SK-N-SH (cell line): Measurements from ENCODE around the gene POLR2J. TPM values are rescaled to one million over a fixed set of nuclear protein-coding genes. Genes with fewer than 3 reads are reported as not detected.
"Not testable (repeated sequence)": the region's sequence is repeated elsewhere in the genome, so short reads cannot be mapped to it uniquely, and the experiment has no call there.

ENCODE experiments used
- CTCF ChIA-PET: fragments of 300-600, 350-600 bp; formaldehyde crosslinking; extraction: SDS; loops from one replicate; lab custom pipeline; 2021; lab: Yijun Ruan, JAX
- POLR2A ChIA-PET: fragments of 350-600 bp; sonication (Branson Sonifier 250); formaldehyde crosslinking; extraction: SDS; loops from one replicate; lab custom pipeline; 2020; ENCODE audit warnings: antibody characterized with exemption, inconsistent platforms; lab: Yijun Ruan, JAX
- DNase-seq: peaks from one replicate; pipeline ENCODE4 v3.0.0; 2012
- H2AFZ ChIP-seq: fragments of 200-600 bp; sonication (generic); 2 replicates; pipeline ENCODE4 v1.8.1; 2016; ENCODE audit warnings: antibody characterized with exemption, mild to moderate bottlenecking, low read depth
- H3F3A ChIP-seq: fragments of 200-600 bp; sonication (generic); replicated peaks from 2 replicates; pipeline ENCODE3; 2016; ENCODE audit warnings: antibody characterized with exemption, mild to moderate bottlenecking; ENCODE audit not compliant: insufficient read depth
- H3K27ac ChIP-seq, 2 experiments: fragments of 200-500 bp in 1 of 2; fragments of 200-600 bp in 1 of 2; sonication (Bioruptor generic) in 1 of 2; sonication (generic), shearing (Covaris generic) in 1 of 2; 2 replicates each; pipeline versions ENCODE4 v1.5.1 to v1.6.1; 2014 to 2016; ENCODE audit warnings: low read depth in 2 of 2, inconsistent platforms in 1 of 2, low read length in 1 of 2, mild to moderate bottlenecking in 1 of 2, mixed read lengths in 1 of 2
- H3K27me3 ChIP-seq: fragments of 200-600 bp; sonication (generic), shearing (Covaris generic); 2 replicates; pipeline ENCODE4 v1.6.1; 2016; ENCODE audit warnings: mixed run types; ENCODE audit not compliant: insufficient read depth
- H3K36me3 ChIP-seq, 2 experiments: fragments of 200-500 bp in 1 of 2; fragments of 200-600 bp in 1 of 2; sonication (Bioruptor generic) in 1 of 2; sonication (generic) in 1 of 2; replicated peaks in 1 of 2; 2 replicates each; pipeline versions ENCODE3 to v1.5.1; 2014 to 2016; ENCODE audit warnings: low read length in 1 of 2, mild to moderate bottlenecking in 1 of 2; ENCODE audit not compliant: insufficient read depth in 2 of 2, control insufficient read depth in 1 of 2
- H3K4me1 ChIP-seq, 2 experiments: fragments of 200-500 bp in 1 of 2; fragments of 200-600 bp in 1 of 2; sonication (Bioruptor generic) in 1 of 2; sonication (generic), shearing (Covaris generic) in 1 of 2; 2 replicates each; pipeline versions ENCODE4 v1.5.1 to v1.6.1; 2014 to 2016; ENCODE audit warnings: low read depth in 1 of 2, low read length in 1 of 2, mixed run types in 1 of 2; ENCODE audit not compliant: insufficient read depth in 2 of 2, control insufficient read depth in 1 of 2
- H3K4me2 ChIP-seq: fragments of 200-600 bp; sonication (generic), shearing (Covaris generic); 2 replicates; pipeline ENCODE4 v1.6.1; 2017; ENCODE audit warnings: mixed run types
- H3K4me3 ChIP-seq, 2 experiments: fragments of 200-500 bp in 1 of 2; fragments of 200-600 bp in 1 of 2; sonication (Bioruptor generic) in 1 of 2; sonication (generic), shearing (Covaris generic) in 1 of 2; 2 replicates each; pipeline versions ENCODE4 v1.5.1 to v1.8.1; 2014 to 2016; ENCODE audit warnings: low read depth in 2 of 2, inconsistent platforms in 1 of 2, low read length in 1 of 2, mild to moderate bottlenecking in 1 of 2, mixed read lengths in 1 of 2, moderate library complexity in 1 of 2
- H3K79me2 ChIP-seq: fragments of 200-600 bp; sonication (generic); 2 replicates; pipeline ENCODE4 v1.8.1; 2017; ENCODE audit warnings: mild to moderate bottlenecking; ENCODE audit not compliant: insufficient read depth
- H3K9ac ChIP-seq: fragments of 200-600 bp; sonication (generic); 2 replicates; pipeline ENCODE4 v1.6.1; 2017; ENCODE audit warnings: mixed run types
- H3K9me2 ChIP-seq: fragments of 200-600 bp; sonication (generic); 2 replicates; pipeline ENCODE4 v1.6.1; 2017; ENCODE audit warnings: mixed run types
- H3K9me3 ChIP-seq: fragments of 200-600 bp; sonication (generic); 2 replicates; pipeline ENCODE4 v1.6.1; 2017; ENCODE audit warnings: mixed run types, mild to moderate bottlenecking, moderate library complexity
- H4K20me1 ChIP-seq: fragments of 200-600 bp; sonication (generic); 2 replicates; pipeline ENCODE4 v1.6.1; 2017; ENCODE audit warnings: mild to moderate bottlenecking, mixed run types; ENCODE audit not compliant: insufficient read depth
- CHD2 ChIP-seq: fragments of 150-350 bp; IDR thresholded peaks from 2 replicates; pipeline ENCODE4 v1.6.1; 2018; ENCODE audit warnings: low read length; ENCODE audit not compliant: partially characterized antibody
- FOXJ3 ChIP-seq: sonication (generic); formaldehyde crosslinking; IDR thresholded peaks from 2 replicates; pipeline ENCODE4 v1.5.1; 2020; ENCODE audit warnings: mild to moderate bottlenecking, missing genetic modification reagents
- JUND ChIP-seq: IDR thresholded peaks from 2 replicates; pipeline ENCODE4 v1.4.0; 2012
- MXI1 ChIP-seq: IDR thresholded peaks from 2 replicates; pipeline ENCODE4 v1.6.1; 2012; ENCODE audit warnings: mild to moderate bottlenecking, low read depth, low read length, improper control_type of control experiment
- POLR2AphosphoS5 ChIP-seq: IDR thresholded peaks from 2 replicates; pipeline ENCODE4 v1.6.1; 2012; ENCODE audit warnings: low read depth, low read length
- RCOR1 ChIP-seq: fragments of 150-350 bp; IDR thresholded peaks from 2 replicates; pipeline ENCODE4 v1.6.1; 2017; ENCODE audit warnings: antibody characterized with exemption, low read length
- TCF12 ChIP-seq: IDR thresholded peaks from 2 replicates; pipeline ENCODE4 v1.4.0; 2012
- WGBS: methylation state at CpG from one replicate; pipeline ENCODE4 v1.1.6; 2017; ENCODE audit warnings: low lambda C conversion rate; 5-methylcytosine and 5-hydroxymethylcytosine counted together
- polyA plus RNA-seq, 3 experiments: library from polyadenylated mRNA; depleted of rRNA; stranded (reverse); fragments of >200 nt; gene quantifications; 2 replicates each; pipeline ENCODE4 v1.2.3, GENCODE V29; 2012
- TF ChIP-seq, protein P1 (sequence below): fragments of 150-350 bp; IDR thresholded peaks from 2 replicates; pipeline ENCODE4 v1.6.1; 2016; ENCODE audit warnings: mild to moderate bottlenecking, low read depth, low read length
- TF ChIP-seq, protein P2 (sequence below): fragments of 150-350 bp; IDR thresholded peaks from 2 replicates; pipeline ENCODE4 v1.6.1; 2017; ENCODE audit warnings: antibody characterized with exemption, low read length, low read depth, borderline replicate concordance
- TF ChIP-seq, protein P3 (sequence below): fragments of 200-600 bp; sonication (generic); IDR thresholded peaks from 2 replicates; pipeline ENCODE4 v1.6.1; 2017; ENCODE audit warnings: antibody characterized with exemption, mild to moderate bottlenecking, moderate library complexity

The POLR2J gene
- polyA plus RNA-seq, 1 of the 3 experiments (the other 2 are of a cell fraction) = 299 TPM

DNA sequence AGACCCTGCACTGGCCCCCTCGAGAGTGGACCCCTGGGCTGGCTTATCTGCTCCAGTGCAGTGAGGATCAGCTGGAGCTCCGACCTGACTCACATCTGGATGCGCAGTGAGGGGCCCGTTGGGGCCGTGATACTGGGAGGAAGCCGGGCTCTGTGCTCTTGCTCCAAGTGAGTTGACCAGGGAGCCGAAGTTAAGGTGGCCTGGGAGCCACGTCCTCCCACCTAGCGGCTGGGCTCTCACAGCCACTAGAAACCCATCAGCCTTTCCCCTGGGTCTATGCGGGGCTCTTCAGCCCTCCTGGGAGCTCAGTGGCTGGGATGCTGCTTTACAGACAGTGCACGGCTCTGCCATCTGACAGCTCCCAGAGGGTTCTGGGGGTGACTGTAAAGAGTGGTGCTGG, 23.1 kb downstream of the POLR2J start:
- Histone ChIP-seq H3K27ac (peak overlapping the region in 1 of 2 experiments; percentile 43; a peak in 1 of 4 replicates), H3K9ac (no peak overlapping the region), H2AFZ (no peak overlapping the region), H3K4me2 (no peak overlapping the region), H3K9me2 (no peaks in the 10 kb centered on the region), H3K4me3 (no peak overlapping the region), H3K27me3 (no peaks in the 10 kb centered on the region), H3K36me3 (peaks cover 9 to 19% of the 10 kb centered on the region in 2 experiments), H3K9me3 (no peaks in the 10 kb centered on the region), H3K79me2 (no peaks in the 10 kb centered on the region), H4K20me1 (0 out of 2 replicates have a peak, but pooled peaks cover 9% of the 10 kb centered on the region), H3F3A (peaks cover 22% of the 10 kb centered on the region), H3K4me1 (peaks cover 9 to 10% of the 10 kb centered on the region in 2 experiments; a peak in 3 of 4 replicates)
- DNase-seq = no peak
- CTCF ChIA-PET = interaction anchor here (1.4 to 2.0 kb wide), 3 partner anchors 10 to 176 kb away, joined by 4 to 19 read pairs (median 8); partner anchors contain the start of genes ALKBH4 and LRWD1
- no peak for TF ChIP-seq CHD2
- POLR2A ChIA-PET = interaction anchor here (0.6 to 2.6 kb wide), 3 partner anchors 9 to 1616 kb away, joined by 3 to 12 read pairs (median 3); partner anchors contain the start of genes ALKBH4 and LRWD1
- 89% methylated on average over 10 of the region's 11 CpGs for WGBS

DNA sequence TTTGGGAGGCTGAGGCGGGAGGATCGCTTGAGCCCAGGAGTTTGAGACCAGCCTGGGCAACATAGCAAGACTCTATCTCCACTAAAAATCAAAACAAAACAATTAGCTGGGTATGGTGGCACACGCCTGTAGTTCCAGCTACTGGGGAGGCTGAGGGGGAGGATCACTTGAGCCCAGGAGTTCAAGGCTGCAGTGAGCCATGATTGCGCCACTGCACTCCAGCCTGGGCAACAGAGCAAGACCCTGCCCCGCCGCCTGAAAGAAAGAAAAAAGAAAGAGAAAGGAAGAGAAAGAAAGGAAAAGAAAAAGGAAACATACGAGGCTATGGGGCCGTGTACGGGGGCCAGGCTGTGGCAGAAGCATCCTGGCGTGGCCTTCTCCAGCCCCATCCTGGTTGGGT, 23.8 kb downstream of the POLR2J start:
- not testable (repeated sequence) for H3K4me2 ChIP-seq, H3K4me3 ChIP-seq, DNase-seq, H3K9me2 ChIP-seq, H3K9ac ChIP-seq, H3K4me1 ChIP-seq, H2AFZ ChIP-seq, H3K27me3 ChIP-seq, H3K9me3 ChIP-seq, H4K20me1 ChIP-seq, H3K79me2 ChIP-seq, H3K27ac ChIP-seq
- CTCF ChIA-PET = interaction anchor here (0.9 to 1.2 kb wide), 3 partner anchors 9 to 51 kb away, joined by 3 to 7 read pairs (median 4); partner anchors contain the start of gene ALKBH4
- POLR2A ChIA-PET = interaction anchor here (2.6 kb wide), 1 partner anchor 10 kb away, joined by 12 read pairs; the partner anchor contains the start of genes ALKBH4 and LRWD1
- WGBS = 95% methylated on average over 10 of the region's 10 CpGs
- Histone ChIP-seq H3K36me3 (peaks cover 9 to 19% of the 10 kb centered on the region in 2 experiments), H3F3A (peaks cover 29% of the 10 kb centered on the region)

DNA sequence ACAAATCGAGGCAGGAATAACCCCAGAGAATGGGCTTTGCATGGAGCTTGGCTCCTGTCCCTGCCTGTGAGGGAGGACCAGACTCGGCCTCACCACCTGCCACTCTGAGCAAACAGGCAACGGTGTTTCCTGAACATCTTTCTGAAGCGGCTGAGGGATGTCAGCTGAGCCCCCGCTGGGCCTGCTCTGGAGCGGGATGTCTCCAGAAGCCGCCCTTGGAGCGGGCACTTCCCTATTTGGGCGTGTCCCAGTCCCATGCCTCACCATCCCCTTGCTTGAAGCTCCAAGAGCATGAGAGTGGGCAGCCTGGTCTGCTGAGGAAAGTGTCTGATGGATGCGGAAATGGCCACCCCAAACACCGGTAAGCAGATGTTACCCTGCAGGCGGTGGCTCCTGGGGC, 24.3 kb downstream of the POLR2J start:
- no peak for TF ChIP-seq JUND
- TF ChIP-seq, protein P1, sequence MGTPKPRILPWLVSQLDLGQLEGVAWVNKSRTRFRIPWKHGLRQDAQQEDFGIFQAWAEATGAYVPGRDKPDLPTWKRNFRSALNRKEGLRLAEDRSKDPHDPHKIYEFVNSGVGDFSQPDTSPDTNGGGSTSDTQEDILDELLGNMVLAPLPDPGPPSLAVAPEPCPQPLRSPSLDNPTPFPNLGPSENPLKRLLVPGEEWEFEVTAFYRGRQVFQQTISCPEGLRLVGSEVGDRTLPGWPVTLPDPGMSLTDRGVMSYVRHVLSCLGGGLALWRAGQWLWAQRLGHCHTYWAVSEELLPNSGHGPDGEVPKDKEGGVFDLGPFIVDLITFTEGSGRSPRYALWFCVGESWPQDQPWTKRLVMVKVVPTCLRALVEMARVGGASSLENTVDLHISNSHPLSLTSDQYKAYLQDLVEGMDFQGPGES = no peak
- TF ChIP-seq, protein P2, sequence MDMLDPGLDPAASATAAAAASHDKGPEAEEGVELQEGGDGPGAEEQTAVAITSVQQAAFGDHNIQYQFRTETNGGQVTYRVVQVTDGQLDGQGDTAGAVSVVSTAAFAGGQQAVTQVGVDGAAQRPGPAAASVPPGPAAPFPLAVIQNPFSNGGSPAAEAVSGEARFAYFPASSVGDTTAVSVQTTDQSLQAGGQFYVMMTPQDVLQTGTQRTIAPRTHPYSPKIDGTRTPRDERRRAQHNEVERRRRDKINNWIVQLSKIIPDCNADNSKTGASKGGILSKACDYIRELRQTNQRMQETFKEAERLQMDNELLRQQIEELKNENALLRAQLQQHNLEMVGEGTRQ = no peak
- TF ChIP-seq MXI1 = no peak
- TF ChIP-seq POLR2AphosphoS5 = no peak
- TF ChIP-seq FOXJ3 (CRISPR knock-in tag) = no peak
- TF ChIP-seq TCF12 = no peak
- TF ChIP-seq, protein P3, sequence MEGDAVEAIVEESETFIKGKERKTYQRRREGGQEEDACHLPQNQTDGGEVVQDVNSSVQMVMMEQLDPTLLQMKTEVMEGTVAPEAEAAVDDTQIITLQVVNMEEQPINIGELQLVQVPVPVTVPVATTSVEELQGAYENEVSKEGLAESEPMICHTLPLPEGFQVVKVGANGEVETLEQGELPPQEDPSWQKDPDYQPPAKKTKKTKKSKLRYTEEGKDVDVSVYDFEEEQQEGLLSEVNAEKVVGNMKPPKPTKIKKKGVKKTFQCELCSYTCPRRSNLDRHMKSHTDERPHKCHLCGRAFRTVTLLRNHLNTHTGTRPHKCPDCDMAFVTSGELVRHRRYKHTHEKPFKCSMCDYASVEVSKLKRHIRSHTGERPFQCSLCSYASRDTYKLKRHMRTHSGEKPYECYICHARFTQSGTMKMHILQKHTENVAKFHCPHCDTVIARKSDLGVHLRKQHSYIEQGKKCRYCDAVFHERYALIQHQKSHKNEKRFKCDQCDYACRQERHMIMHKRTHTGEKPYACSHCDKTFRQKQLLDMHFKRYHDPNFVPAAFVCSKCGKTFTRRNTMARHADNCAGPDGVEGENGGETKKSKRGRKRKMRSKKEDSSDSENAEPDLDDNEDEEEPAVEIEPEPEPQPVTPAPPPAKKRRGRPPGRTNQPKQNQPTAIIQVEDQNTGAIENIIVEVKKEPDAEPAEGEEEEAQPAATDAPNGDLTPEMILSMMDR = no peak
- TF ChIP-seq RCOR1 = no peak
- no peaks in the 10 kb centered on the region for H3K79me2 ChIP-seq
- H3K4me1 ChIP-seq = peaks cover 9 to 10% of the 10 kb centered on the region in 2 experiments; a peak in 3 of 4 replicates
- peaks cover 32% of the 10 kb centered on the region for H3F3A ChIP-seq
- no peaks in the 10 kb centered on the region for H3K27me3 ChIP-seq
- no peak overlapping the region for H3K27ac ChIP-seq
- DNase-seq = no peak
- H3K9me3 ChIP-seq = no peaks in the 10 kb centered on the region
- 90% methylated on average over 11 of the region's 12 CpGs for WGBS
- 0 out of 2 replicates have a peak, but pooled peaks cover 9% of the 10 kb centered on the region for H4K20me1 ChIP-seq
- no peak overlapping the region for H3K4me3 ChIP-seq
- H3K9ac ChIP-seq = no peak overlapping the region
- CTCF ChIA-PET = interaction anchor here (0.9 to 1.2 kb wide), 3 partner anchors 10 to 50 kb away, joined by 3 to 7 read pairs (median 4); partner anchors contain the start of gene ALKBH4
- H3K36me3 ChIP-seq = peaks cover 9 to 19% of the 10 kb centered on the region in 2 experiments
- H2AFZ ChIP-seq = no peak overlapping the region
- no peak overlapping the region for H3K4me2 ChIP-seq
- H3K9me2 ChIP-seq = no peaks in the 10 kb centered on the region
- POLR2A ChIA-PET = interaction anchor here (1.0 to 2.6 kb wide), 2 partner anchors 10 to 168 kb away, joined by 3 to 12 read pairs; partner anchors contain the start of genes ALKBH4, LRWD1 and SH2B2
